Chondrocyte (in vitro differentiated cells): ENCODE results near the gene SUN1. TPM values are rescaled to one million over a fixed set of nuclear protein-coding genes. Genes with fewer than 3 reads are reported as not detected.

Source experiments
- DNase-seq: peaks from one replicate; pipeline ENCODE4 v3.0.0; 2021; ENCODE audit warnings: mixed read lengths, low spot score
- H3K27ac Mint-ChIP-seq: one replicate; pipeline ENCODE4 v1.8.0; 2021; ENCODE audit warnings: mild to moderate bottlenecking, moderate library complexity, mixed read lengths; ENCODE audit not compliant: unreplicated experiment
- H3K27me3 Mint-ChIP-seq: 2 replicates; pipeline ENCODE4 v1.8.0; 2021; ENCODE audit warnings: low read depth, mixed read lengths
- H3K36me3 Mint-ChIP-seq: 2 replicates; pipeline ENCODE4 v1.8.0; 2021; ENCODE audit warnings: low read depth, mixed read lengths
- H3K4me1 Mint-ChIP-seq: 2 replicates; pipeline ENCODE4 v1.8.0; 2021; ENCODE audit warnings: low read depth, mild to moderate bottlenecking, mixed read lengths
- H3K4me3 Mint-ChIP-seq: one replicate; pipeline ENCODE4 v1.8.0; 2021; ENCODE audit warnings: mild to moderate bottlenecking, moderate library complexity, mixed read lengths; ENCODE audit not compliant: unreplicated experiment
- H3K9me3 Mint-ChIP-seq: 2 replicates; pipeline ENCODE4 v1.8.0; 2021; ENCODE audit warnings: low read depth, mixed read lengths
- CTCF ChIP-seq: fragments of 200-600 bp; sonication (generic); IDR thresholded peaks from 2 replicates; pipeline ENCODE4 v1.5.0; 2021; ENCODE audit warnings: antibody characterized with exemption, mild to moderate bottlenecking, moderate library complexity
- total RNA-seq: library from RNA; stranded (reverse); gene quantifications from 3 replicates; pipeline ENCODE4 v1.2.1, GENCODE V29; 2021

SUN1 gene
- total RNA-seq, 1 donor from 2014 or later: 134 TPM

- Mint-ChIP-seq H3K9me3 (no peaks in the 10 kb centered on the region), H3K27me3 (no peaks in the 10 kb centered on the region), H3K4me3 (no peak overlapping the region), H3K36me3 (no peaks in the 10 kb centered on the region), H3K4me1 (peaks cover 8% of the 10 kb centered on the region), H3K27ac (no peak overlapping the region)
- TF ChIP-seq CTCF: no peak
- DNase-seq: no peak
These were observed 79.7 kb downstream of the SUN1 start for GRCh38 chr7:911791-912480.

GRCh38 chr7:913736-914520, 81.7 kb downstream of the SUN1 start:
- Mint-ChIP-seq H3K4me3 (no peak overlapping the region), H3K36me3 (no peaks in the 10 kb centered on the region), H3K4me1 (peaks cover 8% of the 10 kb centered on the region), H3K27me3 (no peaks in the 10 kb centered on the region), H3K27ac (no peak overlapping the region), H3K9me3 (no peaks in the 10 kb centered on the region)
- DNase-seq: no peak
- no peak for TF ChIP-seq CTCF

GRCh38 chr7:914521-915194, 82.4 kb downstream of the SUN1 start:
- no peak for DNase-seq
- no peaks in the 10 kb centered on the region for H3K36me3 Mint-ChIP-seq
- H3K4me3 Mint-ChIP-seq: no peak overlapping the region
- peaks cover 8% of the 10 kb centered on the region for H3K4me1 Mint-ChIP-seq
- no peak overlapping the region for H3K27ac Mint-ChIP-seq
- no peaks in the 10 kb centered on the region for H3K9me3 Mint-ChIP-seq
- TF ChIP-seq CTCF: no peak
- H3K27me3 Mint-ChIP-seq: no peaks in the 10 kb centered on the region

- peak; percentile 76 for DNase-seq
- Mint-ChIP-seq H3K27me3 (no peaks in the 10 kb centered on the region), H3K4me1 (peaks cover 8% of the 10 kb centered on the region), H3K9me3 (no peaks in the 10 kb centered on the region), H3K4me3 (no peak overlapping the region), H3K36me3 (no peaks in the 10 kb centered on the region), H3K27ac (peak overlapping the region; percentile 8)
- TF ChIP-seq CTCF: no peak
These were observed 83.3 kb downstream of the SUN1 start for GRCh38 chr7:915291-916218.
